Measurements from ENCODE around the gene LKAAEAR1. TPM values are rescaled to one million over a fixed set of nuclear protein-coding genes. Genes with fewer than 3 reads are reported as not detected.
A peak's percentile ranks its signal among the peaks of the same experiment; 100 is the strongest.

LKAAEAR1 gene
- total RNA-seq, 1 donor from 2014 or later: 0.31 TPM

DNA sequence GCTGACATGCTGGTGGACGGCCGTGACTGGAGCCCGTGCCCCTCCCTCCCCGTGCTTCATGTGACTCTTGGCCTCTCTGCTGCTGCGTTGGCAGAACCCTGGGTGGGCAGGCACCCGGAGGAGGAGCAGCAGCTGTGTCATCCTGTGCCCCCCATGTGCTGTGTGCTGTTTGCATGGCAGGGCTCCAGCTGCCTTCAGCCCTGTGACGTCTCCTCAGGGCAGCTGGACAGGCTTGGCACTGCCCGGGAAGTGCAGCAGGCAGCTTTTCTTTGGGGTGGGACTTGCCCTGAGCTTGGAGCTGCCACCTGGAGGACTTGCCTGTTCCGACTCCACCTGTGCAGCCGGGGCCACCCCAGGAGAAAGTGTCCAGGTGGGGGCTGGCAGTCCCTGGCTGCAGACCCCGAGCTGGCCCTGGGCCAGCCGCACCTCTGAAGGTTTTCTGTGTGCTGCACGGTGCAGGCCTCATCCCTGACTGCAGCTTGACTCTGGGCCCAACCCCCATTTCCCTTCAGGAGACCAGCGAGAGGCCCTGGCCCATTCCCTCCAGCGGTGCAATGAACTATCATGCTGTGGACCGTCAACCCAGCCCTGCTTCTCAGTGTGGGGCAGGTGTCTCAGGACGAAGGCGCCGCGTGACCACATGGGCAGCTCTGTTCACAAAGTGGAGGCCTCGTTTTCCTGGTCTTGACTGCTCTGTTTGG is 15.0 kb upstream of the LKAAEAR1 start:
- peaks cover 39% of the 10 kb centered on the region for H3K4me1 Mint-ChIP-seq
- ATAC-seq (ENCODE audit: low read depth): no peak
- POLR2A ChIA-PET: interaction anchor here (0.7 to 3.0 kb wide), 4 partner anchors 15 to 35 kb away, joined by 5 to 27 read pairs (median 14); partner anchors contain the start of genes LKAAEAR1, OPRL1 and RGS19
- peaks cover 3% of the 10 kb centered on the region for H3K9me3 Mint-ChIP-seq
- peaks cover 5% of the 10 kb centered on the region for H3K27me3 Mint-ChIP-seq
- no peak for TF ChIP-seq CTCF (IDR thresholded peaks at IDR 0.05)
- CTCF ChIA-PET: interaction anchor here (2.1 to 2.4 kb wide), 2 partner anchors 16 to 21 kb away, joined by 11 to 13 read pairs; no protein-coding TSS in a partner anchor
- intact Hi-C loops (cut with micrococcal nuclease): no loop called here
- no peak for DNase-seq
- H3K4me3 Mint-ChIP-seq: no peak overlapping the region
- H3K36me3 Mint-ChIP-seq (ENCODE audit: low read depth): peaks cover 17% of the 10 kb centered on the region
- peak overlapping the region; percentile 83 for H3K27ac Mint-ChIP-seq

- CTCF ChIA-PET: interaction anchor here (2.1 to 2.4 kb wide), 2 partner anchors 15 to 22 kb away, joined by 11 to 13 read pairs; no protein-coding TSS in a partner anchor
- intact Hi-C loops (cut with micrococcal nuclease): no loop called here
- ATAC-seq (ENCODE audit: low read depth): no peak
- Mint-ChIP-seq H3K36me3 (ENCODE audit: low read depth) (peaks cover 17% of the 10 kb centered on the region), H3K4me1 (peaks cover 39% of the 10 kb centered on the region), H3K27ac (no peak overlapping the region), H3K9me3 (peaks cover 3% of the 10 kb centered on the region), H3K27me3 (peaks cover 3% of the 10 kb centered on the region), H3K4me3 (no peak overlapping the region)
- DNase-seq: no peak
- TF ChIP-seq CTCF (IDR thresholded peaks at IDR 0.05): no peak
- POLR2A ChIA-PET: interaction anchor here (3.0 kb wide), 1 partner anchor 15 kb away, joined by 15 read pairs; the partner anchor contains the start of gene LKAAEAR1
These were observed 14.3 kb upstream of the LKAAEAR1 start for GRCh38 chr20:64098471-64099013.

DNA sequence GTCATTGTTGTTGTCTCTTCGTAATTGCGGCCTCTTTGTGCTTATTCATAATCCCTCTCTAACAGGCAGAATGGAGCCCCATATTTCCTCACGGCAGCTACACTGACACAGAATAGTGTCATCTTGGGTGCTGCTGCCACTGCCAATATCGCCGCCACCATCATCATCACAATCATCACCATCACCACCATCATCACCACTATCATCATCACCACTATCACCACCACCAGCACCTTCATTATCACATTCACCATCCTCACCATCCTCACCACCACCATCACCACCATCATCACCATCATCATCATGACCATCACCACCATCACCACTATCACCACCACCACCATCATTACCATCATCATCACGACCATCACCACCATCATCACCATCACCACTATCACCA is 12.3 kb upstream of the LKAAEAR1 start:
- no peak for TF ChIP-seq CTCF (IDR thresholded peaks at IDR 0.05)
- ATAC-seq (ENCODE audit: low read depth) (no peak), DNase-seq (no peak)
- intact Hi-C loops (cut with micrococcal nuclease): no loop called here
- Mint-ChIP-seq H3K27ac (no peak overlapping the region), H3K9me3 (peaks cover 3% of the 10 kb centered on the region), H3K27me3 (no peaks in the 10 kb centered on the region), H3K4me1 (peaks cover 40% of the 10 kb centered on the region), H3K4me3 (no peak overlapping the region), H3K36me3 (ENCODE audit: low read depth) (peaks cover 17% of the 10 kb centered on the region)
- POLR2A ChIA-PET: no interaction called here
- CTCF ChIA-PET: no interaction called here

DNA sequence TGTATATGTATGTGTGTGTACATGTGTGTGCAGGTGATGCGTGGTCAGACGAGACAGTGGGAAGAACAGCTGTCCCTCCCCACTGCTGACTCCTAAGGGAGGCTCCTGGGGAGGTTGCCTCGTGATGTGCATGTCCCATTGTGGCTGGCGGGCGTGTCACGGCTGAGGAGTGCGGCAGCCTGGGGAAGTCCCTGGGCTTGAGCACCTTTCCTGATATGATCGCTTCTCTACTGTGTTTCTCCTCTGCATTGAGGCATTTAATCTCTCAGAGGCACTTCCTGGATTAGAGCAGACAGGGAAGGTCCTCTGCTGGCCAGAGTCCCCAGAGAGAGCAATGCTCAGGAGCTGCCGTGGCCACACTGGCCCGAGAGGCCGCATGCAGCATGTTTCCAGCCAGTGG is 11.7 kb upstream of the LKAAEAR1 start:
- ChIA-PET POLR2A (interaction anchor here (0.6 kb wide), 1 partner anchor 105 kb away, joined by 3 read pairs; no protein-coding TSS in a partner anchor), CTCF (no interaction called here)
- peaks cover 3% of the 10 kb centered on the region for H3K9me3 Mint-ChIP-seq
- peaks cover 34% of the 10 kb centered on the region for H3K4me1 Mint-ChIP-seq
- TF ChIP-seq CTCF (IDR thresholded peaks at IDR 0.05): no peak
- intact Hi-C loops (cut with micrococcal nuclease): no loop called here
- H3K4me3 Mint-ChIP-seq: no peak overlapping the region
- H3K27ac Mint-ChIP-seq: peak overlapping the region; percentile 30
- H3K27me3 Mint-ChIP-seq: no peaks in the 10 kb centered on the region
- DNase-seq (no peak), ATAC-seq (ENCODE audit: low read depth) (no peak)
- H3K36me3 Mint-ChIP-seq (ENCODE audit: low read depth): peaks cover 17% of the 10 kb centered on the region

DNA sequence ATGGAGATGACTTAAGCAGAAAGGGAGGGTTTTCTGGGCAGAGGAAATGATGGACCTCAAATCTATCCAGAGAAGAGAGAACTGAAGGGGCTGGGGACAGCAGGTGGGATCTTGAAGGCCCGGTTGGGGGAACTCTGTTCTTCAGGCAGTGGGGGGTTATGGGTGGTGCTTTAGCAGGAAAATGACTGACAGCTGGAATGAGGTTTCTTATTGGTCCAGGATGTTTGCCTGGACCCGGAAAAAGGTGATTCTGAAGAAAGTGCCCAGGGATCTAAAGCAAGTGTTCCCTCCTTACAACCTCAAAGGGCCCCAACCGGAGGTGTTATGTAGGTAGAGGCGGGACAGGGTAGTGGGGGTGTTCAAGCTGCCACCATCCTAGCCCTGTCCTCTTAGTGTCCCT is 11.3 kb upstream of the LKAAEAR1 start:
- peaks cover 30% of the 10 kb centered on the region for H3K4me1 Mint-ChIP-seq
- intact Hi-C loops (cut with micrococcal nuclease): no loop called here
- DNase-seq: no peak
- no peak for ATAC-seq (ENCODE audit: low read depth)
- peaks cover 3% of the 10 kb centered on the region for H3K9me3 Mint-ChIP-seq
- H3K36me3 Mint-ChIP-seq (ENCODE audit: low read depth): peaks cover 17% of the 10 kb centered on the region
- CTCF ChIA-PET: no interaction called here
- H3K27ac Mint-ChIP-seq: no peak overlapping the region
- no peak overlapping the region for H3K4me3 Mint-ChIP-seq
- no peak for TF ChIP-seq CTCF (IDR thresholded peaks at IDR 0.05)
- POLR2A ChIA-PET: no interaction called here
- no peaks in the 10 kb centered on the region for H3K27me3 Mint-ChIP-seq
